A549 treated with DMSO at 1 μM for 4 hours (cell line): Measurements from ENCODE around the gene AAMDC. TPM values are rescaled to one million over a fixed set of nuclear protein-coding genes. Genes with fewer than 3 reads are reported as not detected.

Experiments
- total RNA-seq: library from RNA; stranded (reverse); fragments of 200-300 nt; extraction: Qiagen RNA extraction; gene quantifications from 5 replicates; pipeline ENCODE4 v1.2.3, GENCODE V29; 2022; ENCODE audit warnings: low read depth

The AAMDC gene
- total RNA-seq: 23.5 to 30.4 TPM (median 26.3 TPM) in 5 replicates

GRCh38 chr11:77820565-77821348 lies at the start of gene AAMDC, which contains the start of gene RSF1:
TSS of gene AAMDC (plus strand) at chr11:77821144. CDS start at chr11:77842497, 21,353 bp downstream.
TSS of gene RSF1 (minus strand) at chr11:77820722. CDS start at chr11:77820714, 8 bp downstream.

Other genes starting within 250 kb of the AAMDC start
- gene AQP11, start 231.2 kb upstream of the AAMDC start, total RNA-seq: 1.7 to 2.7 TPM (median 2.4 TPM) in 5 replicates
- gene CLNS1A, start 183.3 kb upstream of the AAMDC start, total RNA-seq: 151 to 186 TPM (median 166 TPM) in 5 replicates
- 13.9 to 25.1 TPM (median 18.0 TPM) in 5 replicates for gene RSF1, start 422 bp upstream of the AAMDC start, total RNA-seq
- 14.4 to 20.9 TPM (median 20.4 TPM) in 5 replicates for gene INTS4, start 173.5 kb downstream of the AAMDC start, total RNA-seq
- gene KCTD14, start 202.1 kb downstream of the AAMDC start, total RNA-seq: 1.4 to 2.0 TPM (median 1.6 TPM) in 5 replicates
- gene THRSP, start 242.7 kb downstream of the AAMDC start, total RNA-seq: not detected in 5 replicates